ENCODE measurements around the gene S100A5. TPM values are rescaled to one million over a fixed set of nuclear protein-coding genes. Genes with fewer than 3 reads are reported as not detected.
A peak's percentile ranks its signal among the peaks of the same experiment; 100 is the strongest.

S100A5 gene
- total RNA-seq, 4 donors from 2014 or later: not detected

DNA sequence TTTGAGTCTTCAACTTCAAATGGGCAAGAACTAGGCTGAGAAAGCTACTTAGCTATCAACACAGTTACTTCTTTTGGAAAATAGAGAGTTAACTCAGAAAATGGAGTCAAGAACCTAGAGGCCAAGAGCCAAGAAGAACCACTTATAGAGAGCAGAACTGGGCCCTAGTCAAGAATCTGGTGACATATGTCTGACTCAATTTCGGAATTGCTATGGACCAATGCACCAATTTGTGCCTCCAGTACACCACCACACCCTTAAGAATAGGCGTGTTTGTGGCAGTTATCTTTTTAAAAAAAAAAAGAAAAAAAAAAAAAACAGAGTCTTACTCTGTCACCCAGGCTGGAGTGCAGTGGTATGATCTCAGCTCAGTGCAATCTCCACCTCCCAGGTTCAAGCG, 17.1 kb upstream of the S100A5 start:
- Histone ChIP-seq H3K9me3 (no peaks in the 10 kb centered on the region), H3K27ac (no peak overlapping the region), H3K4me1 (no peaks in the 10 kb centered on the region), H3K36me3 (no peaks in the 10 kb centered on the region), H3K4me3 (no peak overlapping the region), H3K27me3 (no peaks in the 10 kb centered on the region)
- TF ChIP-seq POLR2A (IDR thresholded peaks at IDR 0.05): no peak
- TF ChIP-seq, protein P1, sequence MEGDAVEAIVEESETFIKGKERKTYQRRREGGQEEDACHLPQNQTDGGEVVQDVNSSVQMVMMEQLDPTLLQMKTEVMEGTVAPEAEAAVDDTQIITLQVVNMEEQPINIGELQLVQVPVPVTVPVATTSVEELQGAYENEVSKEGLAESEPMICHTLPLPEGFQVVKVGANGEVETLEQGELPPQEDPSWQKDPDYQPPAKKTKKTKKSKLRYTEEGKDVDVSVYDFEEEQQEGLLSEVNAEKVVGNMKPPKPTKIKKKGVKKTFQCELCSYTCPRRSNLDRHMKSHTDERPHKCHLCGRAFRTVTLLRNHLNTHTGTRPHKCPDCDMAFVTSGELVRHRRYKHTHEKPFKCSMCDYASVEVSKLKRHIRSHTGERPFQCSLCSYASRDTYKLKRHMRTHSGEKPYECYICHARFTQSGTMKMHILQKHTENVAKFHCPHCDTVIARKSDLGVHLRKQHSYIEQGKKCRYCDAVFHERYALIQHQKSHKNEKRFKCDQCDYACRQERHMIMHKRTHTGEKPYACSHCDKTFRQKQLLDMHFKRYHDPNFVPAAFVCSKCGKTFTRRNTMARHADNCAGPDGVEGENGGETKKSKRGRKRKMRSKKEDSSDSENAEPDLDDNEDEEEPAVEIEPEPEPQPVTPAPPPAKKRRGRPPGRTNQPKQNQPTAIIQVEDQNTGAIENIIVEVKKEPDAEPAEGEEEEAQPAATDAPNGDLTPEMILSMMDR (IDR thresholded peaks at IDR 0.05): no peak
- no peak for DNase-seq

GRCh38 chr1:153556348-153556747, 15.6 kb upstream of the S100A5 start:
- H3K4me3 ChIP-seq: no peak overlapping the region
- DNase-seq: no peak
- no peaks in the 10 kb centered on the region for H3K9me3 ChIP-seq
- no peaks in the 10 kb centered on the region for H3K27me3 ChIP-seq
- TF ChIP-seq, protein P1 (IDR thresholded peaks at IDR 0.05): no peak
- TF ChIP-seq POLR2A (IDR thresholded peaks at IDR 0.05): no peak
- H3K36me3 ChIP-seq: no peaks in the 10 kb centered on the region
- no peaks in the 10 kb centered on the region for H3K4me1 ChIP-seq
- no peak overlapping the region for H3K27ac ChIP-seq

GRCh38 chr1:153553830-153554541, 13.3 kb upstream of the S100A5 start:
- Histone ChIP-seq H3K27me3 (no peaks in the 10 kb centered on the region), H3K4me1 (peaks cover 0 to 11% (median 3%) of the 10 kb centered on the region in 4 donors), H3K4me3 (no peak overlapping the region), H3K27ac (peak overlapping the region in 1 of 4 donors; percentile 31), H3K9me3 (no peaks in the 10 kb centered on the region), H3K36me3 (no peaks in the 10 kb centered on the region)
- peak in 1 of 3 donors; percentile 14 for DNase-seq
- TF ChIP-seq POLR2A (IDR thresholded peaks at IDR 0.05): no peak

DNA sequence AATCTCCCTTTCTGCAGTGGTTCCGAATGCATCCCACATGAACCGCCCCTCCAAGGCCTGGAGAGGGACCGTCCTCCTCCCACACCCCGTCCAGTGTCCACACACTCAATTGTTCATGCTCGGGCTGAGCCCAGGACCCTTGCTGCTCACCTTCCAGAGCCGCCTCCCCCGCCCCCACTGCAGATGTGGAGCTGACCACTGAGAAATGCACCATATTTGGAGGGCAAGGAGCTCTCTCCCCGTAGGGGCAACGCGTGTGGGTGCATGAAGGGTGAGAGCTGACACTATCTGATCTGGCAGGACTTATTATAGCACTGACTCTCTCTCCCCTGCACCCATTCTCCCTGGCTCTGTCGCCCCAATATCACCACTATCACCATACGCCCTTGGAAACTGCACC, 12.4 kb upstream of the S100A5 start:
- Histone ChIP-seq H3K27ac (no peak overlapping the region), H3K36me3 (no peaks in the 10 kb centered on the region), H3K9me3 (no peaks in the 10 kb centered on the region), H3K4me1 (peaks cover 0 to 19% (median 4%) of the 10 kb centered on the region in 4 donors), H3K27me3 (no peaks in the 10 kb centered on the region), H3K4me3 (no peak overlapping the region)
- peak in 1 of 3 donors; percentile 37 for DNase-seq
- TF ChIP-seq POLR2A (IDR thresholded peaks at IDR 0.05): no peak
- TF ChIP-seq, protein P1 (IDR thresholded peaks at IDR 0.05): no peak

- no peaks in the 10 kb centered on the region for H3K9me3 ChIP-seq
- TF ChIP-seq POLR2A (IDR thresholded peaks at IDR 0.05): no peak
- TF ChIP-seq, protein P1 (IDR thresholded peaks at IDR 0.05): no peak
- no peak overlapping the region for H3K27ac ChIP-seq
- peaks cover 0 to 19% (median 4%) of the 10 kb centered on the region in 4 donors for H3K4me1 ChIP-seq
- DNase-seq: peak in 1 of 3 donors; percentile 37
- H3K4me3 ChIP-seq: no peak overlapping the region
- H3K36me3 ChIP-seq: no peaks in the 10 kb centered on the region
- H3K27me3 ChIP-seq: no peaks in the 10 kb centered on the region
Measured at GRCh38 chr1:153552335-153552734, 11.6 kb upstream of the S100A5 start.

DNA sequence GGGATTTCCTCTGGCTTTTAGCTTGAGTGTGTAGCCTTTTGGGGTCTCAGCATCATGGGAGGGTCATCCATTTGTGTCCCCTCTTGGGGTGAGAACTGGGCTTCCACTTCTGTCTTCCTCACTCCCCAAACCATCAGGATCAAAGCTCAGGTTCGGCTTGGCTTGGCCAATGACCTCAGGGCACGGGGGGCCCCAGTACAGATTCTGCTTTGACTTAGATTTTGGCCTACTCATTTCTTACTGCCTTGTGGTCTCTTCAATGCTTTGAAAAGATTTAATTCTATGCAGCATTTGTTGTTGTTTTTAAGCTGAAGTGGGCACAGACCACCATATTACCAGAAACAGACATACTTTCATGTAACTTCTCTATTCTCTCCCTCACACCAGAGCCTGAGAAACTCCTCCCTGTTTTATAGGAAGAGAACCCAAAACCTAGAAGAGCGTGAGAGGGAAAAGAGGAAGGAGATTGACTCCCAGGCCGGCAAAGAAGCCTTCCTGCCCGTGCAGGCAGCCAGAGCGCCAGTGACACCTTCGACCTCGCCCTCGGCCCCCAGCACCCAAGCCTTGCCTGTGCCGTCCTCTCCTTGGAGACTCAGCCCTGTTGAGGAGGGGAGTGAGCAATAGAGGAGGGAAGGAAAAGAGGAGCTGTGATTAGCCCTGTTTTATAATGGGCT, 10.2 kb upstream of the S100A5 start:
- no peak overlapping the region for H3K4me3 ChIP-seq
- no peaks in the 10 kb centered on the region for H3K27me3 ChIP-seq
- no peak overlapping the region for H3K27ac ChIP-seq
- no peaks in the 10 kb centered on the region for H3K36me3 ChIP-seq
- no peaks in the 10 kb centered on the region for H3K9me3 ChIP-seq
- peak in 1 of 3 donors; percentile 34 for DNase-seq
- peaks cover under 1 to 25% (median 8%) of the 10 kb centered on the region in 4 donors for H3K4me1 ChIP-seq
- TF ChIP-seq, protein P1 (IDR thresholded peaks at IDR 0.05): no peak
- no peak for TF ChIP-seq POLR2A (IDR thresholded peaks at IDR 0.05)
